HG03045 (cell line): ENCODE data around the gene CAMK2D.
"Not testable (repeated sequence)": the region's sequence is repeated elsewhere in the genome, so short reads cannot be mapped to it uniquely, and the experiment has no call there.

Experiments used
- ATAC-seq: cut with Tn5 transposase; IDR thresholded peaks from one replicate; pipeline ENCODE4 v1.9.1; 2021; ENCODE audit warnings: mild to moderate bottlenecking, moderate library complexity; ENCODE audit not compliant: unreplicated experiment

CAMK2D gene

GRCh38 chr4:113763923-113764322 is 2.4 kb upstream of the CAMK2D start:
- not testable (repeated sequence) for ATAC-seq

GRCh38 chr4:113763029-113763285 is 1.4 kb upstream of the CAMK2D start:
- no peak for ATAC-seq

- ATAC-seq: peak; percentile 64
Measured at GRCh38 chr4:113762186-113763028, 869 bp upstream of the CAMK2D start.

- ATAC-seq: peak; percentile 27
Measured at GRCh38 chr4:113760795-113761619, 531 bp downstream of the CAMK2D start.

GRCh38 chr4:113760094-113760794 is 1.3 kb downstream of the CAMK2D start:
- no peak for ATAC-seq

- no peak for ATAC-seq
Measured at GRCh38 chr4:113759696-113760093, 1.8 kb downstream of the CAMK2D start.

GRCh38 chr4:113758372-113758771 is 3.2 kb downstream of the CAMK2D start:
- ATAC-seq: no peak

- ATAC-seq: no peak
Measured at GRCh38 chr4:113757486-113757885, 4.1 kb downstream of the CAMK2D start.

GRCh38 chr4:113756005-113756410 is 5.5 kb downstream of the CAMK2D start:
- ATAC-seq: peak; percentile 75

- no peak for ATAC-seq
Measured at GRCh38 chr4:113750734-113751133, 10.8 kb downstream of the CAMK2D start.

- ATAC-seq: no peak
Measured at GRCh38 chr4:113750296-113750695, 11.2 kb downstream of the CAMK2D start.

GRCh38 chr4:113749178-113749577 is 12.4 kb downstream of the CAMK2D start:
- ATAC-seq: no peak

GRCh38 chr4:113747949-113748348 is 13.6 kb downstream of the CAMK2D start:
- no peak for ATAC-seq

- ATAC-seq: no peak
Measured at GRCh38 chr4:113745711-113746110, 15.8 kb downstream of the CAMK2D start.

- no peak for ATAC-seq
Measured at GRCh38 chr4:113744667-113745240, 16.8 kb downstream of the CAMK2D start.

GRCh38 chr4:113743690-113744089 is 17.8 kb downstream of the CAMK2D start:
- no peak for ATAC-seq

- ATAC-seq: no peak
Measured at GRCh38 chr4:113742643-113743042, 18.9 kb downstream of the CAMK2D start.

- no peak for ATAC-seq
Measured at GRCh38 chr4:113741956-113742355, 19.6 kb downstream of the CAMK2D start.

GRCh38 chr4:113740857-113741379 is 20.6 kb downstream of the CAMK2D start:
- ATAC-seq: no peak

GRCh38 chr4:113739197-113739596 is 22.3 kb downstream of the CAMK2D start:
- no peak for ATAC-seq

GRCh38 chr4:113738251-113738650 is 23.3 kb downstream of the CAMK2D start:
- no peak for ATAC-seq
